Adrenal gland (tissue), 12 donors: ENCODE data around the gene CDS1. TPM values are rescaled to one million over a fixed set of nuclear protein-coding genes. Genes with fewer than 3 reads are reported as not detected.

ENCODE experiments used
- DNase-seq, 7 donors: peaks; one replicate each; pipeline ENCODE4 v3.0.0-alpha.2; 2019 to 2020
- H3K27ac ChIP-seq, 5 donors: fragments of 200-600 bp; sonication (generic) in 4 of 5; 1 replicate in 3 of 5; 2 replicates in 2 of 5; pipeline versions ENCODE4 v1.5.1 to v1.8.0; 2016 to 2020; ENCODE audit warnings: mild to moderate bottlenecking in 1 of 5
- H3K27me3 ChIP-seq: fragments of 200-600 bp; 2 replicates; pipeline ENCODE4 v1.8.0; 2021
- H3K36me3 ChIP-seq, 2 donors: fragments of 200-600 bp; replicated peaks in 1 of 2; 1 replicate in 1 of 2; 2 replicates in 1 of 2; pipeline versions ENCODE4 v1.5.1 to v1.8.0; 2018 to 2022
- H3K4me1 ChIP-seq, 2 donors: fragments of 200-600 bp; replicated peaks in 1 of 2; 1 replicate in 1 of 2; 2 replicates in 1 of 2; pipeline versions ENCODE4 v1.5.1 to v1.8.0; 2018 to 2021
- H3K4me3 ChIP-seq, 4 donors: fragments of 200-600 bp; sonication (generic) in 3 of 4; one replicate each; pipeline ENCODE4 v1.5.1; 2016 to 2018
- H3K9me3 ChIP-seq, 3 donors: fragments of 200-600 bp; sonication (generic) in 1 of 3; replicated peaks in 1 of 3; 1 replicate in 2 of 3; 2 replicates in 1 of 3; pipeline versions ENCODE4 v1.5.1 to v1.8.0; 2016 to 2021
- POLR2A ChIP-seq, 2 donors: fragments of 450-650 bp; IDR thresholded peaks; one replicate each; pipeline ENCODE4 v1.6.1; 2017; ENCODE audit warnings: antibody characterized with exemption in 2 of 2, mild to moderate bottlenecking in 2 of 2, moderate library complexity in 1 of 2
- WGBS, 4 donors: extraction: QIAGEN DNeasy Blood & Tissue Kit in 2 of 4; methylation state at CpG; one replicate each; pipeline versions ENCODE4 v1.1.5 to v1.1.7; 2013 to 2017; 5-methylcytosine and 5-hydroxymethylcytosine counted together
- intact Hi-C, 2 donors: fragments of 100-400 bp; cut with DNase I; formaldehyde crosslinking; loops; one replicate each; pipeline versions ENCODE4 v1.14.1 to v1.15.0; 2022 to 2023
- polyA plus RNA-seq, 3 donors: library from polyadenylated mRNA; stranded (reverse); fragments of 200-250 nt in 2 of 3; fragments of 350-450 nt in 1 of 3; fragmentation: Illumina TruSeq in 1 of 3; extraction: RNeasy Lipid Tissue Mini Kit (QIAGEN cat#74804) in 1 of 3; gene quantifications; one replicate each; pipeline ENCODE4 v1.2.3, GENCODE V29; 2013 to 2014
- total RNA-seq, 9 donors: library from RNA; depleted of rRNA in 4 of 9; stranded (reverse); fragments of >200 nt in 4 of 9; fragments of 120-200 nt in 1 of 9; fragmentation: NEBNext Ultra II Directional in 1 of 9; extraction: Animal tissue kit (Norgen Biotek cat#: 25700) in 1 of 9; gene quantifications; one replicate each; pipeline versions ENCODE4 v1.1.0 to v1.2.4, GENCODE V29; 2013 to 2023
- TF ChIP-seq, protein P1 (sequence below), 6 experiments: fragments of 450-650 bp in 4 of 6; fragments of 200-600 bp in 2 of 6; sonication (generic) in 1 of 6; IDR thresholded peaks; 1 replicate in 5 of 6; 2 replicates in 1 of 6; pipeline versions ENCODE4 v1.5.1 to v1.8.0; 2016 to 2021; ENCODE audit warnings: antibody characterized with exemption in 6 of 6, mild to moderate bottlenecking in 2 of 6, moderate library complexity in 1 of 6
- donor health status: healthy with polysubstance abuse.
- donor health status: Bipolar disorder and iron deficiency.
- donor health status: DM: yes; HTN: yes; CAD: no.
- donor health status: DM: no; HTN: no; CAD: no.
- donor health status: DM: no; HTN: no; CAD: no.
- donor health status: DM: yes; HTN: yes; CAD: no.

The CDS1 gene
- total and polyA plus RNA-seq, 12 donors = 2.6 to 17.8 (median 9.0) TPM

DNA sequence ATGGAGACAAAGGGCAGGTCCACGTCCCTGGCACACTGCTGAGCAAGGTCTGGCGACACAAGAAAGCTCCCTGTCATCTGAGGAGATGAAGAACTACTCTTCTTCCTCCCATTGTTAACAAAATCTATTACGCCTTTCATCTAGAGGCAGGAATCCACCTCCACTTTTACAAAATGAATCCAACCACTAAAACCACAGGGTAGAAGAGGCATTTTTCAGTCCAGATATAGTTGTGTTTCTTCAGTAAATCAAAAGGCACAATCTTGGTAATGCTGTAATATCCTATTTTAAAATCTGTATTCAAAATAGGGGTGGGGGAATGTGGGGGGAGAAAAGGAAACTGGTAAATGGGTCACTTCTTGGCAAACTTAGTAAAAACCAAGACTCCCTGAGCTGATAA, 101.4 kb downstream of the CDS1 start:
- Histone ChIP-seq H3K4me3 (no peak overlapping the region), H3K36me3 (peaks cover 0 to 53% of the 10 kb centered on the region in 2 donors), H3K27me3 (no peaks in the 10 kb centered on the region), H3K4me1 (peaks cover 0 to 8% of the 10 kb centered on the region in 2 donors), H3K9me3 (no peaks in the 10 kb centered on the region), H3K27ac (no peak overlapping the region)
- WGBS, 4 donors = 79 to 93% (median 89%) methylated on average over 3 of the region's 3 CpGs
- intact Hi-C loops = no loop called here
- DNase-seq = no peak
- no peak for TF ChIP-seq POLR2A (IDR thresholded peaks at IDR 0.05)
- TF ChIP-seq, protein P1, sequence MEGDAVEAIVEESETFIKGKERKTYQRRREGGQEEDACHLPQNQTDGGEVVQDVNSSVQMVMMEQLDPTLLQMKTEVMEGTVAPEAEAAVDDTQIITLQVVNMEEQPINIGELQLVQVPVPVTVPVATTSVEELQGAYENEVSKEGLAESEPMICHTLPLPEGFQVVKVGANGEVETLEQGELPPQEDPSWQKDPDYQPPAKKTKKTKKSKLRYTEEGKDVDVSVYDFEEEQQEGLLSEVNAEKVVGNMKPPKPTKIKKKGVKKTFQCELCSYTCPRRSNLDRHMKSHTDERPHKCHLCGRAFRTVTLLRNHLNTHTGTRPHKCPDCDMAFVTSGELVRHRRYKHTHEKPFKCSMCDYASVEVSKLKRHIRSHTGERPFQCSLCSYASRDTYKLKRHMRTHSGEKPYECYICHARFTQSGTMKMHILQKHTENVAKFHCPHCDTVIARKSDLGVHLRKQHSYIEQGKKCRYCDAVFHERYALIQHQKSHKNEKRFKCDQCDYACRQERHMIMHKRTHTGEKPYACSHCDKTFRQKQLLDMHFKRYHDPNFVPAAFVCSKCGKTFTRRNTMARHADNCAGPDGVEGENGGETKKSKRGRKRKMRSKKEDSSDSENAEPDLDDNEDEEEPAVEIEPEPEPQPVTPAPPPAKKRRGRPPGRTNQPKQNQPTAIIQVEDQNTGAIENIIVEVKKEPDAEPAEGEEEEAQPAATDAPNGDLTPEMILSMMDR (IDR thresholded peaks at IDR 0.05) = no peak

DNA sequence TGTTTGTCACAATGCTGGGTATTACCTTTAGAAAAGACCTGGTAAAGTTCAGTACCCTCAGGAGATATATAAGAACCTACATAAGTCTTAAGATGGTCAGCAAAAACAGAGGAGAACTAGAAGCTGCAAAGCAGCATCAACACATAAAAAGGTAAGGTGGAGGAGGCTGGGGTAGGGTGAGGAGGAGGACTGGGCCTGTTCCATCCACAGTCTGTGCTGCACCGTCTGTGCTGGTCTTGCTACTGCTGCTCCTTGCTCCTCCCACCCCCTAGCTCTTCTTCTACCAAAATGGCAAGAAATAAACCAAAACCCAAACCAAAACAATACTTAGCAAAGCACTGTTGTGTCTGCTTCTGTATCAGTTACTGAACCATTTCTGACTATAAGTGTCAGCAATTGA, 102.2 kb downstream of the CDS1 start:
- no peaks in the 10 kb centered on the region for H3K9me3 ChIP-seq
- intact Hi-C loops = no loop called here
- no peaks in the 10 kb centered on the region for H3K27me3 ChIP-seq
- DNase-seq = no peak
- 80 to 94% (median 85%) methylated on average over 1 of the region's 1 CpG for WGBS, 4 donors
- peaks cover 0 to 58% of the 10 kb centered on the region in 2 donors for H3K36me3 ChIP-seq
- H3K4me3 ChIP-seq = no peak overlapping the region
- no peak overlapping the region for H3K27ac ChIP-seq
- TF ChIP-seq POLR2A (IDR thresholded peaks at IDR 0.05) = no peak
- TF ChIP-seq, protein P1 (IDR thresholded peaks at IDR 0.05) = no peak
- H3K4me1 ChIP-seq = peaks cover 0 to 8% of the 10 kb centered on the region in 2 donors

- intact Hi-C loops = no loop called here
- H3K27me3 ChIP-seq = no peaks in the 10 kb centered on the region
- WGBS, 4 donors = 95 to 98% (median 96%) methylated on average over 5 of the region's 5 CpGs
- DNase-seq = no peak
- H3K4me3 ChIP-seq = no peak overlapping the region
- no peak overlapping the region for H3K27ac ChIP-seq
- TF ChIP-seq, protein P1 (IDR thresholded peaks at IDR 0.05) = no peak
- TF ChIP-seq POLR2A (IDR thresholded peaks at IDR 0.05) = no peak
- H3K36me3 ChIP-seq = peaks cover 0 to 56% of the 10 kb centered on the region in 2 donors
- H3K4me1 ChIP-seq = peaks cover 12 to 14% of the 10 kb centered on the region in 2 donors
- no peaks in the 10 kb centered on the region for H3K9me3 ChIP-seq
These were observed 105.7 kb downstream of the CDS1 start for GRCh38 chr4:84688605-84689004.

DNA sequence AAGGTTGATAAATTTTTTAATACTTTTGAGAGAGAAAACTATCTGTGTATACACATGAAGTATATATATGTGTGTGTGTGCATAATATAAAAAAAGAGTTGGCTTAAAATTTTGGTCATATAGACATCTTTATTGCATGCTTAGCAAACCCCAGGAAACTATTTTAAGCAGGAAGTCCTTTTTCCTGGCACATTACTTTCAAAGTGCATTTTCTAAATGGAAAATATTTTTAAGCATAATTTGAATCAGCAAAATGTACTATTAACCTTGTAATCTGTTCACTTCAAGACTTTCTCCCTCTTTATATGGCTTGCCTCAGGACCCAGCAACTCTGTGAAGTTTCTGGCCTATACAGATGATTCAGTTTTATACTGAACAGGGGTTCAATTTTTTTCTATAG, 106.3 kb downstream of the CDS1 start:
- intact Hi-C loops = no loop called here

More for the DNA sequence above, 106.3 kb downstream of the CDS1 start:
- no peak overlapping the region for H3K27ac ChIP-seq
- no peak for DNase-seq
- H3K27me3 ChIP-seq = no peaks in the 10 kb centered on the region
- H3K4me3 ChIP-seq = no peak overlapping the region
- H3K4me1 ChIP-seq = peaks cover 12 to 14% of the 10 kb centered on the region in 2 donors
- H3K36me3 ChIP-seq = peaks cover 0 to 52% of the 10 kb centered on the region in 2 donors
- no peak for TF ChIP-seq POLR2A (IDR thresholded peaks at IDR 0.05)
- TF ChIP-seq, protein P1 (IDR thresholded peaks at IDR 0.05) = no peak
- no peaks in the 10 kb centered on the region for H3K9me3 ChIP-seq
